Cardiac muscle cell (in vitro differentiated cells and primary cell): Measurements from ENCODE around the gene USP30. TPM values are rescaled to one million over a fixed set of nuclear protein-coding genes. Genes with fewer than 3 reads are reported as not detected.
A peak's percentile ranks its signal among the peaks of the same experiment; 100 is the strongest.
"Not testable (repeated sequence)": the region's sequence is repeated elsewhere in the genome, so short reads cannot be mapped to it uniquely, and the experiment has no call there.

Experiments used
- DNase-seq, 2 donors: peaks; one replicate each; pipeline versions ENCODE4 v3.0.0 to v3.0.0-alpha.2; 2010 to 2017; ENCODE audit warnings: low read depth in 1 of 2, low spot score in 1 of 2
- H3K27ac ChIP-seq: fragments of 200-600 bp; sonication (generic); 2 replicates; pipeline ENCODE4 v1.5.1; 2016
- H3K27me3 ChIP-seq: fragments of 200-600 bp; sonication (generic); 2 replicates; pipeline ENCODE4 v1.6.0; 2016; ENCODE audit warnings: control low read depth
- H3K36me3 ChIP-seq: fragments of 200-600 bp; sonication (generic); 2 replicates; pipeline ENCODE4 v1.5.1; 2016; ENCODE audit warnings: control low read depth
- H3K4me1 ChIP-seq: fragments of 200-600 bp; sonication (generic); 2 replicates; pipeline ENCODE4 v1.8.1; 2017; ENCODE audit warnings: low read depth, mild to moderate bottlenecking, mixed run types
- H3K4me3 ChIP-seq: fragments of 200-600 bp; sonication (generic); 2 replicates; pipeline ENCODE4 v1.5.1; 2016; ENCODE audit warnings: mild to moderate bottlenecking
- H3K9me3 ChIP-seq: fragments of 200-600 bp; sonication (generic); 2 replicates; pipeline ENCODE4 v1.5.1; 2017; ENCODE audit warnings: low read depth, mild to moderate bottlenecking, control low read depth
- CTCF ChIP-seq: IDR thresholded peaks from 2 replicates; pipeline ENCODE4 v1.5.1; 2012; ENCODE audit warnings: low read depth, mild to moderate bottlenecking, low read length
- polyA plus RNA-seq: library from polyadenylated mRNA; unstranded; fragments of >200 nt; fragmentation: Nextera tagmentation; extraction: Ambion mirVana; gene quantifications from 2 replicates; pipeline ENCODE4 v1.2.1, GENCODE V29; 2016
- total RNA-seq: library from RNA; depleted of rRNA; stranded (reverse); fragments of >200 nt; gene quantifications from 2 replicates; pipeline ENCODE4 v1.2.3, GENCODE V29; 2016

The USP30 gene
- total and polyA plus RNA-seq, 2 experiments from 2014 or later: 18.9 to 21.0 TPM

GRCh38 chr12:109027767-109028166 lies 24.6 kb upstream of the USP30 start:
- peak in 1 of 2 donors; percentile 82 for DNase-seq
- Histone ChIP-seq H3K36me3 (no peaks in the 10 kb centered on the region), H3K4me1 (no peaks in the 10 kb centered on the region), H3K27ac (no peak overlapping the region), H3K4me3 (no peak overlapping the region), H3K27me3 (no peaks in the 10 kb centered on the region), H3K9me3 (no peaks in the 10 kb centered on the region)
- no peak for TF ChIP-seq CTCF

- not testable (repeated sequence) for H3K36me3 ChIP-seq, DNase-seq, H3K9me3 ChIP-seq, H3K27ac ChIP-seq, H3K4me1 ChIP-seq, H3K27me3 ChIP-seq, H3K4me3 ChIP-seq
Observed at GRCh38 chr12:109028624-109029023, 23.8 kb upstream of the USP30 start.

GRCh38 chr12:109029411-109029810 lies 23.0 kb upstream of the USP30 start:
- peak overlapping the region; percentile 71 for H3K27ac ChIP-seq
- no peak for TF ChIP-seq CTCF
- H3K27me3 ChIP-seq: no peaks in the 10 kb centered on the region
- no peaks in the 10 kb centered on the region for H3K4me1 ChIP-seq
- DNase-seq: peak in 1 of 2 donors; percentile 56
- no peaks in the 10 kb centered on the region for H3K36me3 ChIP-seq
- H3K9me3 ChIP-seq: no peaks in the 10 kb centered on the region
- H3K4me3 ChIP-seq: no peak overlapping the region

GRCh38 chr12:109033239-109034196 lies 18.9 kb upstream of the USP30 start:
- DNase-seq: no peak
- H3K4me1 ChIP-seq: no peaks in the 10 kb centered on the region
- no peaks in the 10 kb centered on the region for H3K36me3 ChIP-seq
- H3K4me3 ChIP-seq: no peak overlapping the region
- no peaks in the 10 kb centered on the region for H3K27me3 ChIP-seq
- H3K9me3 ChIP-seq: no peaks in the 10 kb centered on the region
- H3K27ac ChIP-seq: no peak overlapping the region
- no peak for TF ChIP-seq CTCF

GRCh38 chr12:109036975-109037374 lies 15.4 kb upstream of the USP30 start:
- no peak overlapping the region for H3K27ac ChIP-seq
- no peaks in the 10 kb centered on the region for H3K36me3 ChIP-seq
- no peaks in the 10 kb centered on the region for H3K4me1 ChIP-seq
- no peak overlapping the region for H3K4me3 ChIP-seq
- no peak for TF ChIP-seq CTCF
- no peaks in the 10 kb centered on the region for H3K9me3 ChIP-seq
- DNase-seq: no peak
- no peaks in the 10 kb centered on the region for H3K27me3 ChIP-seq

GRCh38 chr12:109044241-109044640 lies 8.1 kb upstream of the USP30 start:
- no peak for TF ChIP-seq CTCF
- Histone ChIP-seq H3K27me3 (no peaks in the 10 kb centered on the region), H3K4me1 (no peaks in the 10 kb centered on the region), H3K27ac (no peak overlapping the region), H3K9me3 (no peaks in the 10 kb centered on the region), H3K4me3 (no peak overlapping the region), H3K36me3 (no peaks in the 10 kb centered on the region)
- DNase-seq: no peak
